Stimulated activated CD8-positive, alpha-beta memory T cell treated with anti-CD3 and anti-CD28 coated beads, Interleukin-7, amount 100 ng/mL, for 4 hours (primary cell): ENCODE measurements around the gene PJA2.

Experiments
- DNase-seq, 2 donors: peaks; one replicate each; pipeline ENCODE4 v3.0.0-alpha.2; 2020; ENCODE audit warnings: low read depth in 2 of 2

The PJA2 gene

GRCh38 chr5:109408991-109409843 is 557 bp downstream of the PJA2 start:
- peak; percentile 69 to 79 for DNase-seq

GRCh38 chr5:109407913-109408312 is 1.9 kb downstream of the PJA2 start:
- no peak for DNase-seq

GRCh38 chr5:109406719-109407118 is 3.1 kb downstream of the PJA2 start:
- DNase-seq, result no peak

GRCh38 chr5:109404428-109404960 is 5.3 kb downstream of the PJA2 start:
- DNase-seq, result no peak

- no peak for DNase-seq
Measured at GRCh38 chr5:109403469-109403868, 6.3 kb downstream of the PJA2 start.

GRCh38 chr5:109399092-109399759 is 10.5 kb downstream of the PJA2 start:
- no peak for DNase-seq

GRCh38 chr5:109396965-109397364 is 12.8 kb downstream of the PJA2 start:
- no peak for DNase-seq

GRCh38 chr5:109394806-109395205 is 15.0 kb downstream of the PJA2 start:
- DNase-seq, result no peak

- DNase-seq, result no peak
Measured at GRCh38 chr5:109390188-109390587, 19.6 kb downstream of the PJA2 start.

GRCh38 chr5:109388407-109388806 is 21.4 kb downstream of the PJA2 start:
- no peak for DNase-seq

- no peak for DNase-seq
Measured at GRCh38 chr5:109387408-109387974, 22.3 kb downstream of the PJA2 start.

GRCh38 chr5:109378095-109378494 is 31.7 kb downstream of the PJA2 start:
- DNase-seq, result no peak

GRCh38 chr5:109374625-109375024 is 35.1 kb downstream of the PJA2 start:
- DNase-seq, result no peak

GRCh38 chr5:109373932-109374331 is 35.8 kb downstream of the PJA2 start:
- no peak for DNase-seq

GRCh38 chr5:109370343-109370742 is 39.4 kb downstream of the PJA2 start:
- DNase-seq, result no peak

- no peak for DNase-seq
Measured at GRCh38 chr5:109365653-109366052, 44.1 kb downstream of the PJA2 start.

- DNase-seq, result no peak
Measured at GRCh38 chr5:109364977-109365376, 44.8 kb downstream of the PJA2 start.

- DNase-seq, result no peak
Measured at GRCh38 chr5:109359642-109360041, 50.1 kb downstream of the PJA2 start.

GRCh38 chr5:109357807-109358206 is 52.0 kb downstream of the PJA2 start:
- DNase-seq, result no peak

- no peak for DNase-seq
Measured at GRCh38 chr5:109354761-109355160, 55.0 kb downstream of the PJA2 start.

- DNase-seq, result no peak
Measured at GRCh38 chr5:109351988-109352864, 57.5 kb downstream of the PJA2 start.
